ENCODE measurements around the gene YY1AP1.

GRCh38 chr1:155703216-155703615, 14.6 kb upstream of the YY1AP1 start:
- TF ChIP-seq TAF1 (IDR thresholded peaks at IDR 0.05; ENCODE audit: borderline replicate concordance, insufficient read depth, low read length) (no peak), POLR2AphosphoS5 (IDR thresholded peaks at IDR 0.05; ENCODE audit: low read depth, low read length) (no peak), REST (IDR thresholded peaks at IDR 0.05; ENCODE audit: insufficient read depth in 1 of 2, low read depth in 2 of 2, low read length in 2 of 2) (no peak), SIN3A (IDR thresholded peaks at IDR 0.05; ENCODE audit: borderline replicate concordance, insufficient read depth, low read length) (no peak), FOXP2 (optimal IDR thresholded peaks at IDR 0.05; ENCODE audit: borderline replicate concordance, extremely low read depth, extremely low read length, insufficient read depth) (no peak)
